ENCODE measurements around the gene AP1M1.
"Not testable (repeated sequence)": the region's sequence is repeated elsewhere in the genome, so short reads cannot be mapped to it uniquely, and the experiment has no call there.

AP1M1 gene

DNA sequence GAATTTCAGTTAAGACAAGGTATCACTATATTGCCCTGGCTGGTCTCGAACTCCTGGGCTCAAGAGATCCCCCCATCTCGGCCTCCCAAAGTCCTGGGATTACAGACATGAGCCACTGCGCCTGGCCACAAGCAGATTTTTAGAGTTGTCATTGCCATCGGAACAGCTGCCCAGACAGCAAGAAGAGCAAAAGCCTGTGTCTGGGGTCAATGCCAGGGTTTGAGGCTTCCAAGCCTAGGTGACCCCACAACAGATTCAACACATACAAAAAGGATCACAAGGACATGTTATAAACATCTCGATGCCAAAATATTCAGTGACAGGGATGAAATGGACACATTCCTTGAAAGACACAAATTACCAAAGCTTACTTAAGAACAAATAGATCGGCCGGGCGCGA is 86.8 kb downstream of the AP1M1 start:
- Histone ChIP-seq H3K27ac (replicated peaks) (no peak overlapping the region), H3K4me3 (replicated peaks; ENCODE audit: insufficient read depth, low read length) (no peak overlapping the region), H3K27me3 (ENCODE audit: insufficient read depth, poor library complexity, severe bottlenecking) (peaks cover 2% of the 10 kb centered on the region)
- no peak for DNase-seq (ENCODE audit: low read depth in 1 of 2, low spot score in 1 of 2)
- TF ChIP-seq, protein P1, sequence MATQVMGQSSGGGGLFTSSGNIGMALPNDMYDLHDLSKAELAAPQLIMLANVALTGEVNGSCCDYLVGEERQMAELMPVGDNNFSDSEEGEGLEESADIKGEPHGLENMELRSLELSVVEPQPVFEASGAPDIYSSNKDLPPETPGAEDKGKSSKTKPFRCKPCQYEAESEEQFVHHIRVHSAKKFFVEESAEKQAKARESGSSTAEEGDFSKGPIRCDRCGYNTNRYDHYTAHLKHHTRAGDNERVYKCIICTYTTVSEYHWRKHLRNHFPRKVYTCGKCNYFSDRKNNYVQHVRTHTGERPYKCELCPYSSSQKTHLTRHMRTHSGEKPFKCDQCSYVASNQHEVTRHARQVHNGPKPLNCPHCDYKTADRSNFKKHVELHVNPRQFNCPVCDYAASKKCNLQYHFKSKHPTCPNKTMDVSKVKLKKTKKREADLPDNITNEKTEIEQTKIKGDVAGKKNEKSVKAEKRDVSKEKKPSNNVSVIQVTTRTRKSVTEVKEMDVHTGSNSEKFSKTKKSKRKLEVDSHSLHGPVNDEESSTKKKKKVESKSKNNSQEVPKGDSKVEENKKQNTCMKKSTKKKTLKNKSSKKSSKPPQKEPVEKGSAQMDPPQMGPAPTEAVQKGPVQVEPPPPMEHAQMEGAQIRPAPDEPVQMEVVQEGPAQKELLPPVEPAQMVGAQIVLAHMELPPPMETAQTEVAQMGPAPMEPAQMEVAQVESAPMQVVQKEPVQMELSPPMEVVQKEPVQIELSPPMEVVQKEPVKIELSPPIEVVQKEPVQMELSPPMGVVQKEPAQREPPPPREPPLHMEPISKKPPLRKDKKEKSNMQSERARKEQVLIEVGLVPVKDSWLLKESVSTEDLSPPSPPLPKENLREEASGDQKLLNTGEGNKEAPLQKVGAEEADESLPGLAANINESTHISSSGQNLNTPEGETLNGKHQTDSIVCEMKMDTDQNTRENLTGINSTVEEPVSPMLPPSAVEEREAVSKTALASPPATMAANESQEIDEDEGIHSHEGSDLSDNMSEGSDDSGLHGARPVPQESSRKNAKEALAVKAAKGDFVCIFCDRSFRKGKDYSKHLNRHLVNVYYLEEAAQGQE (IDR thresholded peaks at IDR 0.05; ENCODE audit: insufficient replicate concordance, low read depth) = no peak
- TF ChIP-seq, protein P2, sequence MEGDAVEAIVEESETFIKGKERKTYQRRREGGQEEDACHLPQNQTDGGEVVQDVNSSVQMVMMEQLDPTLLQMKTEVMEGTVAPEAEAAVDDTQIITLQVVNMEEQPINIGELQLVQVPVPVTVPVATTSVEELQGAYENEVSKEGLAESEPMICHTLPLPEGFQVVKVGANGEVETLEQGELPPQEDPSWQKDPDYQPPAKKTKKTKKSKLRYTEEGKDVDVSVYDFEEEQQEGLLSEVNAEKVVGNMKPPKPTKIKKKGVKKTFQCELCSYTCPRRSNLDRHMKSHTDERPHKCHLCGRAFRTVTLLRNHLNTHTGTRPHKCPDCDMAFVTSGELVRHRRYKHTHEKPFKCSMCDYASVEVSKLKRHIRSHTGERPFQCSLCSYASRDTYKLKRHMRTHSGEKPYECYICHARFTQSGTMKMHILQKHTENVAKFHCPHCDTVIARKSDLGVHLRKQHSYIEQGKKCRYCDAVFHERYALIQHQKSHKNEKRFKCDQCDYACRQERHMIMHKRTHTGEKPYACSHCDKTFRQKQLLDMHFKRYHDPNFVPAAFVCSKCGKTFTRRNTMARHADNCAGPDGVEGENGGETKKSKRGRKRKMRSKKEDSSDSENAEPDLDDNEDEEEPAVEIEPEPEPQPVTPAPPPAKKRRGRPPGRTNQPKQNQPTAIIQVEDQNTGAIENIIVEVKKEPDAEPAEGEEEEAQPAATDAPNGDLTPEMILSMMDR (IDR thresholded peaks at IDR 0.05; ENCODE audit: insufficient read depth, low read length) = no peak
- TF ChIP-seq SPI1 (IDR thresholded peaks at IDR 0.05; ENCODE audit: borderline replicate concordance, low read depth) = no peak
- no peak for TF ChIP-seq GABPA (IDR thresholded peaks at IDR 0.05; ENCODE audit: low read depth)
- no peak for TF ChIP-seq POLR2AphosphoS5 (IDR thresholded peaks at IDR 0.05; ENCODE audit: low read depth)

DNA sequence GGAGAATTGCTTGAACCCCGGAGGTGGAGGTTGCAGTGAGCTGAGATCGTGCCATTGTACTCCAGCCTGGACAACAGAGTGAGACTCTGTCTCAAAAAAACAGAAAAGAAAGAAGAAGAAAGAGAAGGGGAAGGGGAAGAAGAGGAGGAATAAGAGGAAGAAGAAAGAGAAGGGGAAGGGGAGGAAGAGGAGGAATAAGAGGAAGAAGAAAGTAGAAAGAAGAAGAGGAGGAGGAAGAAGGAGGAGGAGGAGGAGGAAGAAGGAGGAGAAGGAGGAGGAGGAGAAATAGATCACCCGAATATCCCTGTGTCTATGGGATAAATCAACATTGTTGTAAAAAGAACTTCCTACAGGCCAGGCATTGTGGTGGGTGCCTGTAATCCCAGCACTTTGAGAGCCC is 87.4 kb downstream of the AP1M1 start:
- not testable (repeated sequence) for H3K27me3 ChIP-seq (ENCODE audit: insufficient read depth, poor library complexity, severe bottlenecking); H3K27ac ChIP-seq (replicated peaks); H3K4me3 ChIP-seq (replicated peaks; ENCODE audit: insufficient read depth, low read length); DNase-seq (ENCODE audit: low read depth in 1 of 2, low spot score in 1 of 2)
- TF ChIP-seq SPI1 (IDR thresholded peaks at IDR 0.05; ENCODE audit: borderline replicate concordance, low read depth) = peak; percentile 26; the same call in 1 of the 2 replicates

DNA sequence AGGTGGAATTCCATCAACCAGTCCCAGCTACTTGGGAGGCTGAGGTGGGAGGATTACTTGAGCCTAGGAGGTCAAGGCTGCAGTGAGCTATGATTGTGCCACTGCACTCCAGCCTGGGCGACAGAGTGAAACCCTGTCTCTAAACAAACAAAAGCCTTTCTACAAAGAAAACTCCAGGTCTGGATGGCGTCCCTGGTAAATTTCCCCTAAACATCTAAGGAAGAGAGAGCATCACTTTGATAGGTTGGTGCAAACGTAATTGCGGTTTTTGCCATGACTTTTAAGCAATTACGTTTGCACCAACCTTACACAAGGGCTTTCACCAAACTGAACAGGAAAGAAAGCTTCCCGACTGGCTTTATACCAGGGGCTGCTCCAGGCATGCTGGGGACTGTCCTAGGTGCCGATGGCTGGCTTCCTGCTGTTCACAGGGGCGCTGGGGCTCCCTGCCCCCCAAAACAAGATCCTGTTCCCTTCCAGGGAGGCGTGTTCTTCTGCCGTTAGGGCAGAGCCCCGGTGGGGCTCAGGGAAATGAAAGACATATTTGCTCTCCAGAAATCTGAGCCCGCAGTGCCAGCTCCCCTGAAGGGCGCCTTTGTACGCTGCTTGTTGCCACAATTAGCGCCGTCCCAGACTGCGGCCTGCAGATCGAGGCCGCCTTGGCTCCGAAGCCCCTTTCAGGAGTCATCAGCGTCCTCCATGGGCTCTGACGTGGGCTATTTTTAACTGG is 88.2 kb downstream of the AP1M1 start:
- Histone ChIP-seq H3K4me3 (replicated peaks; ENCODE audit: insufficient read depth, low read length) (no peak overlapping the region), H3K27me3 (ENCODE audit: insufficient read depth, poor library complexity, severe bottlenecking) (peaks cover 2% of the 10 kb centered on the region), H3K27ac (replicated peaks) (no peak overlapping the region)
- DNase-seq (ENCODE audit: low read depth in 1 of 2, low spot score in 1 of 2) = peak in 1 of 2 experiments; percentile 23
- TF ChIP-seq, protein P1 (IDR thresholded peaks at IDR 0.05; ENCODE audit: insufficient replicate concordance, low read depth) = no peak
- no peak for TF ChIP-seq POLR2AphosphoS5 (IDR thresholded peaks at IDR 0.05; ENCODE audit: low read depth)
- TF ChIP-seq SPI1 (IDR thresholded peaks at IDR 0.05; ENCODE audit: borderline replicate concordance, low read depth) = no peak
- TF ChIP-seq, protein P2 (IDR thresholded peaks at IDR 0.05; ENCODE audit: insufficient read depth, low read length) = no peak
- no peak for TF ChIP-seq GABPA (IDR thresholded peaks at IDR 0.05; ENCODE audit: low read depth)

DNA sequence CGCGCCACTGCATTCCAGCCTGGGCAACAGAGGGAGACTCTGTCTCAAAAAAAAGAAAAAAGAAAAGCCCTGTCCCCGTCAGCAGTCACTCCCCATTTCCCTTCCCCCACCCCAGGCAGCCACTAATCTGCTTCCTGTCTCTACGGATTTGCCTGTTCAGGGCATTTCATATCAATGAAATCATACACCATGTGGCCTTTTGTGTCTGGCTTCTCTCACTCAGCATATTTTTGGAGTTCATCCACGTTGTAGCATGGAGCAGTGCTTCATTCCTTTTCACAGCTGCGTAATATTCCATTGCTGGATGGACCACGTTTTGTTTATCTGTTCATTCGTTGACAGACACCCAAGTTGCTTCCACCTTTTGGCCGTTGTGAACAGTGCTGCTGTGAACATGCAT is 90.8 kb downstream of the AP1M1 start:
- no peak overlapping the region for H3K4me3 ChIP-seq (replicated peaks; ENCODE audit: insufficient read depth, low read length)
- no peak overlapping the region for H3K27ac ChIP-seq (replicated peaks)
- peaks cover 2% of the 10 kb centered on the region for H3K27me3 ChIP-seq (ENCODE audit: insufficient read depth, poor library complexity, severe bottlenecking)
- DNase-seq (ENCODE audit: low read depth in 1 of 2, low spot score in 1 of 2) = no peak
- TF ChIP-seq SPI1 (IDR thresholded peaks at IDR 0.05; ENCODE audit: borderline replicate concordance, low read depth) (no peak), GABPA (IDR thresholded peaks at IDR 0.05; ENCODE audit: low read depth) (no peak), POLR2AphosphoS5 (IDR thresholded peaks at IDR 0.05; ENCODE audit: low read depth) (no peak)
- TF ChIP-seq, protein P2 (IDR thresholded peaks at IDR 0.05; ENCODE audit: insufficient read depth, low read length) = no peak
- TF ChIP-seq, protein P1 (IDR thresholded peaks at IDR 0.05; ENCODE audit: insufficient replicate concordance, low read depth) = no peak
